ENCODE data around the gene ASTN1.

Gene ASTN1

DNA sequence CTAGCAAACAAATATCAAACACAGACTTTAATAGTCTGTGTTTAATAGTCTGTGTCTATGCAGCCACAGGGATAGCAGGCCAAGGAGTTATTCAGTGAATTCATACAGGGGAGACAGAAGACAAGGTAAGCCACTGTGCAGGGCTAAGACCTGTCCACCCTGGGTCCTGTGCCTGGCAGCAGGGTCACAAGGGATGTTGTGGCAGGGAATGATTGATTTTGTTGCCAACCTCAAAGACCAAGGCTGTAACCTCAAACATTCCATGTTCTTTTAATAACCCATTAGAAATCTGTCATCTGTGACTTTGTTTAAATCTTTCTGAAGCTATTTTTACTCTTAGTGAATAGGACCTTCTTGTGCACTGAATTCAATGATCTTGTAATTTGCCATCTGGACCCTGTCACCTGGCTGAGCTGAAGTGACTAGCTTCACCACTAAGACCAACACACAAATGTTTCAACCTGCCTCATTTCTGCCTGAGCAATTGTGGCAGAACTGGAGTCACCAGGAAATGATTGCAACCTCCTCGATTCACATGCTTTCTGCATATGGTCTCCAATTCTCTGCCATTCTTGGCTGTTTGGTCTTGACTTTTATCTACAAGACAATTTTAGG, 154.2 kb downstream of the ASTN1 start:
- TF ChIP-seq POLR2AphosphoS5 (IDR thresholded peaks at IDR 0.05; ENCODE audit: borderline replicate concordance, low read depth, low read length) (no peak), FOXP2 (optimal IDR thresholded peaks at IDR 0.05; ENCODE audit: control extremely low read depth, extremely low read length, insufficient read depth) (no peak), EZH2 (IDR thresholded peaks at IDR 0.05) (no peak)
- no peak for DNase-seq (ENCODE audit: low read depth, low spot score)
- no peaks in the 10 kb centered on the region for H3K9me3 ChIP-seq (ENCODE audit: low read depth, low read length)
- no peak overlapping the region for H3K27ac ChIP-seq
- no peaks in the 10 kb centered on the region for H3K36me3 ChIP-seq (ENCODE audit: insufficient read depth, low read length)
- no peak overlapping the region for H3K4me3 ChIP-seq
- H3K9ac ChIP-seq (ENCODE audit: insufficient read length), result no peak overlapping the region

GRCh38 chr1:177008653-177009052, 155.9 kb downstream of the ASTN1 start:
- Histone ChIP-seq H3K9ac (ENCODE audit: insufficient read length) (no peak overlapping the region), H3K36me3 (ENCODE audit: insufficient read depth, low read length) (no peaks in the 10 kb centered on the region), H3K27ac (no peak overlapping the region), H3K4me3 (no peak overlapping the region), H3K9me3 (ENCODE audit: low read depth, low read length) (no peaks in the 10 kb centered on the region)
- DNase-seq (ENCODE audit: low read depth, low spot score), result no peak
- TF ChIP-seq EZH2 (IDR thresholded peaks at IDR 0.05) (no peak), POLR2AphosphoS5 (IDR thresholded peaks at IDR 0.05; ENCODE audit: borderline replicate concordance, low read depth, low read length) (no peak), FOXP2 (optimal IDR thresholded peaks at IDR 0.05; ENCODE audit: control extremely low read depth, extremely low read length, insufficient read depth) (no peak)

DNA sequence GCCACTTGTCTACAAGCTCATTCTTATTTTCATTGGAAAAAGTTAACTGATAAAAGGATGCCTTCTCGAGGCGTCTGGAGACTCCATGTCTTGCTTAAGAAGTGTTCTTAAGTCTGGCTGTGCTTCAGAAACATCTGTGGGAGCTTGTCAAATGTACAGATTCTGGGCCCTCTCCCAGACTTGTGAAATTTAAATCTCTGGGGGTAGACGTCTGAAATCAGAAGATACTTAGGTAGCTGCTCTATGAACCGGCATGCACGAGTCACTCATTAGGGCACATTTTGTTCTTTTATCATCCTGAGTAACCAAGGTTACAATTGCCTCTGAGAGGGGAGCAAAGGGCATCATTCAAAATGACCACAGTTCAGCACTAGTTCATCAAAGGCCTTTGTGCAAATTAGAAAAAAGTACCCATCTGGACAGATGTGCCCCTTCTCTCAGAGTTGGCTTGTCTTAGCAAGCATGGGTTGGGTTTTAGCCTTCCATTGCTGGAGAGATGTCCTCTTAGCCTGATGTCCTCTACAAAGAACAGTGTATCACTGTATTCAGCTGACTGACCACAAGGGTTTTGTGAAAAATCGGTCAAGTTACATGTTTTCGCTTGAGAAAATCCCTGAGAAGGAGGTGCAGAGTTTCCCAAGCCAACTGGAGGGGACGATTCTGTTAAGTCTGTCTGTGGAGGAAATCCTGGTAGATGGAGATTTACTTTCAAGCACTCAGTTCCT, 156.9 kb downstream of the ASTN1 start:
- H3K36me3 ChIP-seq (ENCODE audit: insufficient read depth, low read length), result no peaks in the 10 kb centered on the region
- H3K9ac ChIP-seq (ENCODE audit: insufficient read length), result no peak overlapping the region
- DNase-seq (ENCODE audit: low read depth, low spot score), result no peak
- TF ChIP-seq POLR2AphosphoS5 (IDR thresholded peaks at IDR 0.05; ENCODE audit: borderline replicate concordance, low read depth, low read length) (no peak), FOXP2 (optimal IDR thresholded peaks at IDR 0.05; ENCODE audit: control extremely low read depth, extremely low read length, insufficient read depth) (no peak), EZH2 (IDR thresholded peaks at IDR 0.05) (no peak)
- H3K27ac ChIP-seq, result no peak overlapping the region
- H3K4me3 ChIP-seq, result no peak overlapping the region
- H3K9me3 ChIP-seq (ENCODE audit: low read depth, low read length), result no peaks in the 10 kb centered on the region

- DNase-seq (ENCODE audit: low read depth, low spot score), result no peak
- H3K4me3 ChIP-seq, result no peak overlapping the region
- no peaks in the 10 kb centered on the region for H3K36me3 ChIP-seq (ENCODE audit: insufficient read depth, low read length)
- no peak overlapping the region for H3K27ac ChIP-seq
- TF ChIP-seq FOXP2 (optimal IDR thresholded peaks at IDR 0.05; ENCODE audit: control extremely low read depth, extremely low read length, insufficient read depth) (no peak), POLR2AphosphoS5 (IDR thresholded peaks at IDR 0.05; ENCODE audit: borderline replicate concordance, low read depth, low read length) (no peak), EZH2 (IDR thresholded peaks at IDR 0.05) (no peak)
- no peaks in the 10 kb centered on the region for H3K9me3 ChIP-seq (ENCODE audit: low read depth, low read length)
- no peak overlapping the region for H3K9ac ChIP-seq (ENCODE audit: insufficient read length)
Measured at GRCh38 chr1:177002891-177003290, 161.6 kb downstream of the ASTN1 start.

DNA sequence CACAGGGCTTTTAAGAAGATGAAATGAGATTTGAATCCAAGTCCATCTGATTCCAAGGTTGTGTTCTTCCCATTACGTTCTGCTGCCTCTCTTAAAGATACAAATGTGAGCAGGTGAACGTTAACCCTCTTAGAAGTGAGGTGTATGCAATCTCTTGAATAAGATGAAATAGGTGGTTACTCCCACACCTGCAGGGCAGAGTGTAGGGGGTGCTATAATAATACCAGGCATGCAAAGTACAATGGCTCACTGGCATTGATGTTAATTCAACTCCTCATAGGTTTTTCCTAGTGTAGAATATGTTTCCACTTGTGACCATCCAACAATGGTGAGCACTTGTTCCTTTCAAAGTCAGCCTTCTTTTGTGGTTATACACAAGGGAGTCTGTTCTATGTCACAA, 163.0 kb downstream of the ASTN1 start:
- H3K4me3 ChIP-seq, result no peak overlapping the region
- no peaks in the 10 kb centered on the region for H3K36me3 ChIP-seq (ENCODE audit: insufficient read depth, low read length)
- H3K9ac ChIP-seq (ENCODE audit: insufficient read length), result no peak overlapping the region
- TF ChIP-seq POLR2AphosphoS5 (IDR thresholded peaks at IDR 0.05; ENCODE audit: borderline replicate concordance, low read depth, low read length) (no peak), EZH2 (IDR thresholded peaks at IDR 0.05) (no peak), FOXP2 (optimal IDR thresholded peaks at IDR 0.05; ENCODE audit: control extremely low read depth, extremely low read length, insufficient read depth) (no peak)
- H3K9me3 ChIP-seq (ENCODE audit: low read depth, low read length), result no peaks in the 10 kb centered on the region
- no peak overlapping the region for H3K27ac ChIP-seq
- DNase-seq (ENCODE audit: low read depth, low spot score), result no peak

- no peak overlapping the region for H3K9ac ChIP-seq (ENCODE audit: insufficient read length)
- H3K27ac ChIP-seq, result no peak overlapping the region
- no peak overlapping the region for H3K4me3 ChIP-seq
- TF ChIP-seq POLR2AphosphoS5 (IDR thresholded peaks at IDR 0.05; ENCODE audit: borderline replicate concordance, low read depth, low read length) (no peak), FOXP2 (optimal IDR thresholded peaks at IDR 0.05; ENCODE audit: control extremely low read depth, extremely low read length, insufficient read depth) (no peak), EZH2 (IDR thresholded peaks at IDR 0.05) (no peak)
- DNase-seq (ENCODE audit: low read depth, low spot score), result no peak
- no peaks in the 10 kb centered on the region for H3K36me3 ChIP-seq (ENCODE audit: insufficient read depth, low read length)
- H3K9me3 ChIP-seq (ENCODE audit: low read depth, low read length), result no peaks in the 10 kb centered on the region
Measured at GRCh38 chr1:176998183-176998795, 166.2 kb downstream of the ASTN1 start.

GRCh38 chr1:176996456-176997090, 167.9 kb downstream of the ASTN1 start:
- H3K4me3 ChIP-seq, result no peak overlapping the region
- H3K36me3 ChIP-seq (ENCODE audit: insufficient read depth, low read length), result no peaks in the 10 kb centered on the region
- no peak for DNase-seq (ENCODE audit: low read depth, low spot score)
- no peak overlapping the region for H3K9ac ChIP-seq (ENCODE audit: insufficient read length)
- H3K9me3 ChIP-seq (ENCODE audit: low read depth, low read length), result no peaks in the 10 kb centered on the region
- TF ChIP-seq EZH2 (IDR thresholded peaks at IDR 0.05) (no peak), POLR2AphosphoS5 (IDR thresholded peaks at IDR 0.05; ENCODE audit: borderline replicate concordance, low read depth, low read length) (no peak), FOXP2 (optimal IDR thresholded peaks at IDR 0.05; ENCODE audit: control extremely low read depth, extremely low read length, insufficient read depth) (no peak)
- no peak overlapping the region for H3K27ac ChIP-seq

DNA sequence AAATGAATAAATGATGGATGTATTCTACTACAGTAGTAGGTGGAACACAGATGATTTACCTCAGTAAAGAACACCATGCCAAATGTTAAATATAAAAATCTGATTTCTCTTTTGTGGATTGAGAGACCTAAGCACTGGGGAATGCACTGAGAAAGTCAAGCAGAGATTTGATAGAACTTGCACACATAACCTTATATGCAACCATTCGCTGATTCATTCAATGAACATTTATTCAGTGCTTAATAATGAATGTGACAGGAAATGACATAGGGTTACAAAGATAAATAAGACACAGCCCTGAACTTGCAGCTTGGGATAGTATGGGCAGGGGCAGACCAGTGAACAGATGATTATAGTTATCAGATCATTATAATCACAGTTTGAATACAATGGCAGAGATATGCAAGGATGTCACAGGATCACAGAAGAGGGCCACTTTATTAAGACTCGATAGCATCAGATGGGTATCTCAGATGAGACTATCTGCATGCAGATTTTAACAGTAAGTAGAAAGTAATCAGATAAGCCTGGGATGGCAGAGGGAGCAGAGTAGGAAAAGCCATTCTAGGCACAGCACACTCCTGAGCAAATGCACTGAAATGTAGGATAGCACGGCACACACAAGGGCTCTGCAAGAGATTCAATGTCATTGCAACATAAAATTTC, 169.4 kb downstream of the ASTN1 start:
- H3K36me3 ChIP-seq (ENCODE audit: insufficient read depth, low read length), result no peaks in the 10 kb centered on the region
- no peak for DNase-seq (ENCODE audit: low read depth, low spot score)
- H3K9ac ChIP-seq (ENCODE audit: insufficient read length), result no peak overlapping the region
- H3K27ac ChIP-seq, result no peak overlapping the region
- H3K9me3 ChIP-seq (ENCODE audit: low read depth, low read length), result no peaks in the 10 kb centered on the region
- no peak overlapping the region for H3K4me3 ChIP-seq
- TF ChIP-seq EZH2 (IDR thresholded peaks at IDR 0.05), result no peak
- TF ChIP-seq FOXP2 (optimal IDR thresholded peaks at IDR 0.05; ENCODE audit: control extremely low read depth, extremely low read length, insufficient read depth), result no peak
- no peak for TF ChIP-seq POLR2AphosphoS5 (IDR thresholded peaks at IDR 0.05; ENCODE audit: borderline replicate concordance, low read depth, low read length)
